ENCODE measurements around the gene KIF4A.
A peak's percentile ranks its signal among the peaks of the same experiment; 100 is the strongest.
"Not testable (repeated sequence)": the region's sequence is repeated elsewhere in the genome, so short reads cannot be mapped to it uniquely, and the experiment has no call there.

KIF4A gene

DNA sequence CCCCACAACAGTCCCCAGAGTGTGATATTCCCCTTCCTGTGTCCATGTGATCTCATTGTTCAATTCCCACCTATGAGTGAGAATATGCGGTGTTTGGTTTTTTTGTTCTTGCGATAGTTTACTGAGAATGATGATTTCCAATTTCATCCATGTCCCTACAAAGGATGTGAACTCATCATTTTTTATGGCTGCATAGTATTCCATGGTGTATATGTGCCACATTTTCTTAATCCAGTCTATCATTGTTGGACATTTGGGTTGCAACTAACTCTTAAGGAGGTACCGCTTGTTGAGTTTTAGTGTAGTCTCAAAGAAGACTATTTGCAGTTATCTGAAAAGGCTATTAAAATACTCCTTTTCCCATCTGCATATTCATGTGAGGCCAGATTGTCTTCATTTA is 110.3 kb downstream of the KIF4A start:
- DNase-seq, result not testable (repeated sequence)

DNA sequence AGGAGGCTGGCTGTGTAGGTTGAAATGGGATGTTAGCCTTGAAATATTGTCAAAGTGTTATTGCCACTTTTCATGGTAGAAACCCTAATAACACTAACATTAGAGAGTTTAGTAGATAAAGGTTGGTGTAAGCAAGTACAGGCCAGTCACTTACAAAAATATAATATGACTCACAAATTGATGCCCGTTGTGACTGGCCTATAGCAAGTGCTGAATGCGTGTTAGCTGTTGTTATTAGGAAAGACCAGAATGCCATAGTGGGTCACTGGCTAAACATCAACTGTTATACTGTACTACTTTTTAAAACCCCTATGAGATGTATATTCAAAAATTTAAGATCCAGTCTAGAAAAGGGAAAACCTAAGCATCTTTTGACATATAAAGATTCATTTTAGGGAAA is 112.8 kb downstream of the KIF4A start:
- DNase-seq, result no peak

DNA sequence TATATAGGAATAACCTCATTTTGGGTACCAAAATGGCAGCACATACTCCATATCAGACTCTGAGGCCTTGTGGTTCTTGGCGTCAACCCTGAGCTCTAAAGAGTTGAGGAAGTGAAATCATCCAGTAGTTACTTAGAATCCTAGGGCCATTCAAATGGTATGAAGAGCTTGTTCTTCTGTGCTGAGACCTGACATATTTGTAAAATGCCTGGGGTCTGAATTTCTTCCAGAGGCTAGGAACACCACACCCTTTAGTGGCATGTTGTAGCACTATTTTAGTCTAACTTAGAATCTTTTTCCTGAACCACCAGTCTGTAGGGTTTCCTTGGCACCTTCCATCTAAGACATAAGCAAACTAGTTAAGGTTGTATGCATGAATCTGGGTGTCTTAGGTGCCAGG is 115.1 kb downstream of the KIF4A start:
- no peak for DNase-seq

DNA sequence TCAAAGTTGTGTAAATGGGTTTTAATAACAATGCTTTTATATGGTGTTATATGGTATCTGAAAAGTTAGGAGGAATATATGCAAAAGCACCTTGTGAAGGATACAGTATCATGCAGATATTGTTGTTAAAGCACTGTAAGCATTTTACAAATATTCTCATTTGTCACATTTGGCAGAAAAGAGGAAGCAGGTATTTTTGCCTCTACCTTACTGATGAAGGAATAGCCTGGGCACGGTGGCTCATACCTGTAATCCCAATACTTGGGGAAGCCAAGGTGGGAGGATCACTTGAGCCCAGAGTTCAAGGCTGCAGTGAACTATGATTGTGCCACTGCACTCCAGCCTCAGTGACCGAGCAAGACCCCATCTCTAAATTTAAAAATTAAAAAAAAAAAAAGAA is 121.0 kb downstream of the KIF4A start:
- no peak for DNase-seq

DNA sequence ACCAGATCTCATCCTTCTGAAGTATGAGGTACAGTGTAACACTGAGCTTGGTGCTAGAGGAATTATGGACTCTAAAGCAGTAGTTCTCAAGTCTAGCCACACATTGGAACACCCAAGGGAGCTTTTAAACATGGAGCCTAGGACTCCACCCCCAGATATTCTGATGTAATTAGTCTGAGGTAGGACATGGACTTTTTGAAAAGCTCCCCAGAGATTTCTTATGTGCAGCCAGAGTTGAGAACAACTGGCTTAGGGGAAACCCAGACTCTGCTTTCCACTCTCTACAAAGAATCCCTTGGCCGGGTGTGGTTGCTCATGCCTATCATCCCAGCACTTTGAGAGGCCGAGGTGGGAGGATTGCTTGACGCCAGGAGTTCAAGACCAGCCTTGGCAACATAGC is 121.6 kb downstream of the KIF4A start:
- DNase-seq, result no peak

DNA sequence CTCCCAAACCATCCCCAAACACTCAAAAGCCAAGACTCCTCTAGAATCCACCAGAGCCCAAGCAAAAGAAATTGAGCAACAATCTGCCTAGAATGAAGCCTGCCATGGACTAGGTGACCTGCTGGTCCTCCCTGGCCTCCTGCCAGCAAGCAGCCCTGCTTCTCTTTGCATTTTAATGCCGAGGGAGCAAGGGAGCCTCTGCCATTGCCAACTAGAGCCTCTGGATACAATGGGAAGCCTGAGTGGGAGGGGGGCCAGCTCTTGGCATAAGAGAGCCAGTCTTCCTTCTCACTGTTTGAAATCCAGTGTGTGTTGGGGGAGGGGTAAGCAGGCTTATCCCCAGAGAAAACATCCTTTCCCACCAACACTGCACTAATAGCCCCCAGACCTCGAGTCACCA is 131.7 kb downstream of the KIF4A start:
- no peak for DNase-seq

DNA sequence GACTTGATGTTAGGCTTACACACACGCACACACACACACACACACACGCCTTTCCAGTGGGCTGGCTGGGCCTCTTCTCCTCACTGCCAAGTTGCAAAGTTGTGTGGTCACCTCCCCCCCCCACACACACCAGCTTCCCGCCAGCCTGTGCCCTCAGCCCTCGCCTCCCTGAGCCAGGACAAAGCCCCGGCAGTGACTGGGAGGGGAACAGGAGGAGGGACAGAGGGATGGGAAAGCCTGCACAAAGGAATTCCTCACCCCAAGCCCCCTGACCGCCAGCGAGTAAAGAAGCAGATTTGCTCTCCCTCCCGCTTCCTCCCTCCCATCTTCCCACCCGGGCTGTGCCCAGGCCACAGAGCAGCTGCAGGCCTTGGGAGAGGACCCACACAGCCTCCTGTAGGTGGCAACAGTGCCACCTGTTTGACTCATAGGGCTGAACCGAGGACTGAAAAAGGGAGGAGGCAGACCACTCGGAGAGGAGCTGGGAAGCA is 133.0 kb downstream of the KIF4A start, which contains the start of gene GDPD2:
GDPD2 (plus strand) TSS at position 464 of the 491 bp plus-strand sequence. CDS start 1,671 bp downstream, outside the sequence.
- no peak for DNase-seq

DNA sequence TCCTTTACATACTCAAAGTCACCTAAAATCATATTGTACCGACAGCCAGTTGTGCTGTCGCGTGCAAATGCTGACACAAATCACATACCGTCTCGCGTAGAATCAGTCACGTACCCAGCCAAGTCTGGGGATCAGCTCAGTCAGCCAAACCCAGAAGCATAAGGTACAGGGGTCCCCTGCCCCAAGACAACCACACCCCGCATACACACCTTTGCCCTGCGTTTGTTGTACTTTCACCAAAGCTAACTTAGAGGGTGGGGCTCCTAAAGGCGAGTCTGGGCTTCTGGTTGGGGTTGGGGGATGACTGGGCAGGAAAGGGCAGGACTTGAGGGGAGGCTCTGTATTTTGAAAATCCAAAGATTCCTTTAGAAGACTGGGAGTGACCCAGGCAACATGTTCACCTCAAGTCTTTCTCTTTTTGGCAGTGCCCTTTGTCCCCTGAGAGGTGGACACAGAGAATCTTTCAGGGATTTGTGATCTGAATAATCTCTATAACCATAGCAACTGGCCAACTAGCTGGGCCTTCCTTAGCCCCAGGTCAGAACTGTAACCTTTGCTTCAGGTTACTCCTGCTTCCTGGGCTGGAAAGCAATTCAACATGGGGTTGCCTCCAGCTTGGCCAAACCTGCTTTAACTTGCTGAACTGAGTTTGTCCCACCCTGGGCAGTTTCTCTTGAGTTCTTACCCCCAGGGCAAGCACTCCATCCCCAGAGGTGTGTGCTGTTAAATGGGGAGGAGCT is 134.2 kb downstream of the KIF4A start:
- DNase-seq, result no peak

DNA sequence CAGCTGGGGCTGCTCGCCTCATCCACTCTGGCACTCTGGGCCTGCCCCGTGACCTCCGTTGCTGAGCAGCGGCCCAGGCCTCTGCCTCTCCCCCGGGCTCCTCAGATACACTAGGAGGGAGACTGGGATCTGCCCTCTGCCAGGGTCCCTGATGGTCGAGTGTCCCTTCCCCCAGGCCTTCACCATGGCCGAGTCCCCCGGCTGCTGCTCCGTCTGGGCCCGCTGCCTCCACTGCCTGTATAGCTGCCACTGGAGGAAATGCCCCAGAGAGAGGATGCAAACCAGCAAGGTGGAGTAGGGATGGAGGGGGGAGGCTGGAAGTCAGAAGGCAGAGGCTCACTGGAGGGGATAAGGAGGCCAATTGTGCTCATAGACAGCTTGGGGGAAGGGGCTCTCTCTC is 134.9 kb downstream of the KIF4A start:
- DNase-seq, result no peak

DNA sequence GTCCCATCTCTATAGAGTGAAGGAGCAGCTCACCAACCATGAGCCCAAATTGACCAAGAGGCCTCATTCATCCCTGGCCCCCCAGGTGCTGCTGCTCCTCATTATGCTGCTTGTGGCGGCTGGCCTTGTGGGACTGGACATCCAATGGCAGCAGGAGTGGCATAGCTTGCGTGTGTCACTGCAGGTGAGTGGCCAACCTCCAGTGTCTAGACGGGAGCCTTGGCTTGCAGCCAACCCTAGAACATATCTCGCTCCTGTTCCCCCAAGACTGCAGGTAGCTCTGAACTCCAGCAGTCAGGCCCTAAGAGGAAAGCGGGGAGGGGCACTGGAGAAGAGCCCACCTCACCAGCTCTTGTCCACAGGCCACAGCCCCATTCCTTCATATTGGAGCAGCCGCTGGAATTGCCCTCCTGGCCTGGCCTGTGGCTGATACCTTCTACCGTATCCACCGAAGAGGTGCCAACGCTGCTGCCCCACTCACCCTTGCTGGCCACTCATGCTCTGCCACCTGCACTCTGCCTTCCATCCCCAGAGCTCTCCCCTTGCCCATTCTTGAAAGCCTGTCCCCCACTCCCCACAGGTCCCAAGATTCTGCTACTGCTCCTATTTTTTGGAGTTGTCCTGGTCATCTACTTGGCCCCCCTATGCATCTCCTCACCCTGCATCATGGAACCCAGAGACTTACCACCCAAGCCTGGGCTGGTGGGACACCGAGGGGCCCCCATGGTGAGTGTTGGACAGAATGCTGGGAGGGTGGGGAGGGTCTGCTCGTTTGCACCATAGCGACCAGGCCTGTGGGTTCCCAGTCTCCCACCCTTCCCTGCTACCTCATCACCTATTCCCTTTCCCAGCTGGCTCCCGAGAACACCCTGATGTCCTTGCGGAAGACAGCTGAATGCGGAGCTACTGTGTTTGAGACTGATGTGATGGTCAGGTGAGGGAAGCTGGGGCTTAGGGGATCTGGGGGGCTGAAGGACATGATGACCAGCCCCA is 136.7 kb downstream of the KIF4A start:
- DNase-seq, result no peak

DNA sequence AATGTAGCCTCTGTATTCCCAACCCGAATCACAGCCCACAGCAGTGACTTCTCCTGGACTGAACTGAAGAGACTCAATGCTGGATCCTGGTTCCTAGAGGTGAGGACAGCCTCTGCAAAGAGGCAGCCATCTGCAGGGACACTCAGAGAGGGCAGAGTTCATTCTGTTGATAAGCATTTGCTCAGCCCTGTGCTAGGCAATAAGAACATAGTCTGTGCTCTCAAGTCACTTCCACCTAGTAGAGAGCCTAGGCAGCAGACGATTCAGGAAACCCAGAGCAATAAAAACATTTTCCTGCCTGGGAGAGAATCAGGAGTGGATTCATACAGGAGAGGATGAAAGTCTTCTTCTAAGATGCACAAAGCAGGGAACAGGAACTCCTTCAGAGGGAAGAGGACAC is 137.5 kb downstream of the KIF4A start:
- DNase-seq, result no peak

DNA sequence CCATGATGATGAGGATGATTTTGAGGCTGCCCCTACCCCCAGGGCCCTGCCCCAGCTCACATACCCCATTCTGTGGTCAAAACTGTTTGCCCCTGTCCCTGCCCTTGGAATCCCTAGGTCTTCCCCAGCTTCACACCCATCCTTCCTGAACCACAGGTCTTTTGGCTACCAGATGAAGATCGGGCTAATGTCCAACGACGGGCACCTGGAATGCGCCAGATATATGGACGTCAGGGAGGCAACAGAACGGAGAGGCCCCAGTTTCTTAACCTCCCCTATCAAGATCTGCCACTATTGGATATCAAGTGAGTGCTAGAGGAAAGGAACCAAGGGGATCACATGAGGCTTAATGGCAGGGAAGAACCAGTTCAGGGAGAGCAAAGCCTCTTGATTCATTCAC is 139.9 kb downstream of the KIF4A start:
- DNase-seq, result no peak

DNA sequence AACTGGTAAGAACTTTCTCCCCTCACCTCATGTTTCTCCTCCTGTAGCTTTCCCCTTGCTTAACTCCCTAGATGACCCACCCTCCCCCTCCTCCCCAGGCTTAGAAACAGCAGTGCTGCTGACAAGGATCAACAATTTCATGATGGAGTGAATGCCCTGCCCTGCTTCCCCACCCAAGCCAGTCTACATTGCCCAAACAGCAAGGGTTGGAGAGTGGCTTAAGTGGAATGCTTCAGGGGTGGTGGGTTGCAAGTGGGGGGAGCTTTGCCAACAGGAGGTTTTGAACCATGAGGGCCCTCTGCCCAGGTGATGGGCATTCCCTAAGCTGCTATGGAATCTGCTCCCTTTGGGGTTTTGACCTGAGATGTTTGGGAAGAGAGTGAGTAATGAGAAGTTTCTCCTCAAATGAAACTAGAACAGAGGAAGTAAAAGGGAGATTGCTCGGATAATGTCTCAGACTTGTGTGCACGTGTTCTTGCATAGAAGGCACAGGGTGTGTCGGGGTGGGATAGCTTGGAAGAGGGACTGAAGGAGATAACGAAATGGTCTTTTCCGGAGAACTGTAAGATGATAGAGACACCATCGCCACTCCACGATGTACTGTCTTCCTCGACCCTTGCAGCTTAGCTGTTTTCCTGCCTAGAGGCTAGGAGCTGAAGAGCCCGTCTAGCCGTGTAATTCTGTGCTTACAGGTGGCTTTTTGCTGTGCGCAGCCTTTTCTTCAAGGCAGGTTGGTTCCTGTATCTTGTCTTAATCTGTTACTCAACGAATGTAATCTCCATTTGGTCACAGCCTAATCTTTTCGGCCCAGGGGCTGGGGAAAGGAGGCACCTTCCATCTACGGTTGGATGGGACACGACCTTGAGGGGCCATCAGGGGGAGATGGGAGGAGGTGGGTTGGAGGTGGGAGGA is 143.3 kb downstream of the KIF4A start:
- DNase-seq, result no peak

DNA sequence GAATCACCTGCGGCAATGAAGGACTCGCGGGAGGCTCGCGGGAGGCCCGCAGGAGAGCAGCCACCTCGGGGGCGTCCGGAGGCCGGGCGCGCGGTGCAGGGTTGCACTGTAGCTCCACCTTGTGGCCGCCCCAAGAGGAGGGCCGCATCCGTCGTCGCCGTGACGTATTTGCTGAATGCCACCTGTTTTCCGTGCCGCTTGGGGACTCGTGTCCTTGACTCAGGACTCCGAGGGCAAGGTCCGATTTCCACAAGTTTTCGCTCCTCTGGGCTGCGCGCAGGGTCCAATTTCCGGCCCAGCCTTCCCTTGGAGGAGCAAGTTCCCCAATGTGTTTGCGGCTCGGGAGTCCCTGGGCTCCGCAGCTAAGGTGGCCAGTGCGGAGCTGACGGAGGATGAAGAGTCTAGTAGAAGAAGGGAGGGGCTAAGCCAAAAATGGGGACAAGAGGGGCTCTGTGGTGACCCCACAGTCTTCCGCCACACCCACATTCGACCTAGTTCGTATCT is 144.0 kb downstream of the KIF4A start:
- peak; percentile 57 for DNase-seq

DNA sequence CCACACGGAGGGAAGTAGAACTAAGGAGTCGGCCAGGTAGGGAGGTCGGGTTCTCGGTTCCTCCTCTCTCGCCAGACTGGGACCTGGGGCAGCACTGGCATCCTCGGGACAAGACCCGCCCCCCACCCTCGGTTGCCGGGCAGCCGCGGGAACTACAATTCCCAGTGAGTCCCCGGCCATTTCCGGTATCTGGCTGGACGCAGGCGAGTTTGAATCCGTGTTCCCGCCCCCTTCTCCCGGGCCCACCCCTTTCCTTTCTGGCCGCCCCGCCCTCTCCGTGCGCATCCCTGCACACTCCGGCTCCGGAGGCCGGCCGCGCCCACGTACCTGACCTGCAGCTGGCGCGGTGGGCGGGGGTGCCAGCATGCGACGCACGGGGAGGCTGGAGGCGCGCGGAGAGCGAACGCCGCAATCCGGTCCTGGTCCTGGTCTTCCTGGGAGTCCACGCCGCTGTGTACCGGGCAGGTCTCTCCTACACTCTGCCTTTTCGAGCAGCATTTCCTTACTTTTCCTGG is 144.5 kb downstream of the KIF4A start:
- peak; percentile 86 for DNase-seq

DNA sequence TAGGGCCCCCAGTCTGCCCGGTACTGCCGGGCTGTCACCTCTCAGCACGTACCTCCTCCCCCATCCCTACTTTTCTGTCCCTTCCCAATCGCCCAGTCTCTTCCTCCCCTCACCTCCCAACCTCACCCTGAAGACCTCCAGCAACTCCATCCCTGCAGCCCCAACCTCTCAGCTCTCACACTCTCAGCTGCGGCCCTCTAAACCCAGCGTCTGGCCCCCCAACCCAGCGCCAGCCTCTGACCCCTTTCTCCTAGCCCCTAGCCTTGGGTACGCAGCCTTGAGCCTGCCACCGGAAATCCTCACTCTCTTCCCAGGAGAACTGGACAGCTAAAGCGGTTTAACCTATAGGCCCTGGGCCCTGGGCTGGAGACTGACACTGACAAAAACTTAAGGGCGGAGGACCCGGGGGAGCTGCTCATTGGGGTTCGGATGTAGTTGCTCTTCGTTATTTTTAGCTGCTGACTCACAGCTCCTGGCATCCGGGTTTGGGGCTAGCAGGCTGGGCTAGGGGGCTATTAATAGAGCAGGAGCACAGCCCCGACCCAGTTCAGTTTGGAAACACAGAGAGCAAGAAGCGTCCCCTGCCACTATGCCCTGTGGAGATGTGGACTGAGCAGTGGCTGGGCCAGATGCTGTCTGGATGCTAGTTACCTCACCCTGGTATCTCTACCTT is 145.1 kb downstream of the KIF4A start:
- DNase-seq, result no peak

DNA sequence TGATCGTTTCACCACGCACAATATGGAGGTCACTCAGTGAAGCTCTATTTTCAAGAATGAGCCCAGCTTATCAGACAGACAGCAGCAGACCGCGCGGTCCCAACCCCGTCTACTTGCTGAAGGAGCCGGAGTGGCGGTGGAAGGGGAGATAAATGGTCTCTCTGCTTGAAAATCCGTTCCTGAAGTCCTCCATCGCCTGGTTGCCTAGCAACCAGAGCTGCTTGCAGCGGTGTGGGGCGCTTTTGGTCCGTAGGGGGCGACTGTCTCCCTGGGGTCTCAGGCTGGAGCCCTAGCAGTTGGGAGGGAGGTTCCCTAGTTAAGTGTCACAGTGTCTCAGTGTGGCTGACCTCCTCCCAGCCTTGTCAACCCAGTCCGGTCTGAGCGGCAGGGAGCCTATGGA is 146.4 kb downstream of the KIF4A start:
- DNase-seq, result no peak

DNA sequence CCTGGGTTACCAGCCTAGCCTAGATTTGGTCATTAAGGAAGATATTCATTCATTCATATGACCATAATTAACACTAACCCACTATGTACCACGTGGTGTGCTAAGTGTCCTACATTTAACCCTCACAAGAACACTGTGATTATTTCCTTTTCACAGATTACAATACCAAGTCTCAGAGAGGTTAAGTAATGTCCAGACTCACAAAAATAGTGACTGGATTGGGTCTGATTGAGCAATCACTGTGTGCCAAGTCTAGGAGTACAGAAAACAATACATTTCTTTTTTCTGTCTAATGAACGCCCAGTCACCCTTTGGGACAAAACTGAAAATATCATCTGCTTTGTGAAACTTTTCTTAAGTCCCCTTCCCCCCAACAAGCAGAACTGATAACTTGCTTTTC is 147.1 kb downstream of the KIF4A start:
- DNase-seq, result no peak

DNA sequence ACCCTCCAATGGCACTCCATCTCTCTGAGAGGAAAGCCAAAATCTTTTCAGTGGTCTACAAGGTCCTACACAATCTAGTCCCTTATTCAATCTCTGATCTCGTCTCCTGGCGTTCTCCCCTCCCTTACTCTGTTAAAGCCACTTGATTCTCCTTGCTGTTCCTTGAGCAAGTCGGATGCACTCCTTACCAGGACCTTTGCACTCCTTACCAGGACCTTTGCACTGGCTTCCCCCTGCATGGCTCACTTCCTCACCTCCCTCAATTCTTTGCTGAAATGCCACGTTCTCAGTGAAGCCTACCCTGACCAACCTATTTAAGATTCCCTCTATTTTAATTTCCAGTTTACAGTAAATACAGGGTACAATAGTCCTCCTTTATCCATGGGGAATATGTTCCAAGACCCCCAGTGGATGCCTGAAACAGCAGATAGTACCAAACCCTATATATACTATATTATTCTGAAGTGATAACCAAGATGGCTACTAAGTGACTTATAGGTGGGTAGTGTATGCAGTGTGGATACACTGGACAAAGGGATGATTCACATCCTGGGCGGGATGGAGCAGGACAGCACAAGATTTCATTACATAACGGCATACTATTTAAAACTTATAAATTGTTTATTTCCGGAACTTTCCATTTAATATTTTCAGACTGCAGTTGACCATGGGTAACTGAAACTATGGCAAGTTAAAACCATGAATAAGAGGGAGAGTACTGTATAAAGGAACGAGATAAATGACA is 148.2 kb downstream of the KIF4A start:
- DNase-seq, result no peak

DNA sequence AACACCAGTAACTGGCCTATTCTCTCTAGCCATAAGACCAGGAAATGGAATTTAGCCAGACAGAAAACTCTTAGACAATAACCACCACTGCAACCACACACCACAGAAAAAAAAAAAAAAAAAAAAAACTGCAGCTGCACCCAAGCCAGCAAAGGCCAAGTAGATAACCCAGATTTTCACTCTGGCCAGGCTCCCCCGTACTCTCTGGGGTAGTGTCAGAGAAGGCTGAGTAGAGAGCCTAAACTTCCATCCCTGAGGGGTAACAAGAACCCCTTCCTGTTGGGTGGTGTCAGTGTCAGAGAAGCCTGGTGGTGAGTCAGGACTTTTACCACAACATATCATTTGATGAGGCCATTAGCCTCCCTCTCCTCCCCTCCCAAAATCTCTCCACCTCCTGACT is 149.1 kb downstream of the KIF4A start:
- no peak for DNase-seq

DNA sequence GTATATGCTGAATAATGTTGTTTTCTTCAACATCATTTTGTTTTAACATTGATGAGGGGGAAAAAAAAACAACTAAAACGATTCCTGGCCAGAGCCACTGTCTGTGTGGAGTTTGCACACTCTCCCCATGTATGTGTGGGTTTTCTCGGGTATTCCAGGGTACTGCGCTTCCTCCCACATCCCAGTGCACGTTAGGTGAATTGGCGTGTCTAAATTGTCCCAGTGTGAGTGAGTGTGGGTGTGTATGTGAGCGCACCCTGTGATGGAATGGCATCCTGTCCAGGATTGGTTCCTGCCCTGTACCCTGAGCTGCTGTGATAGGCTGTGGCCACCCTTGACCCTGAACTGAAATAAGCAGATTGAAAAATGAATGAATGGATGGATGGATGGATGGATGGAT is 152.3 kb downstream of the KIF4A start:
- DNase-seq, result no peak

Data from left hindlimb (tissue), 1 donor.